Naive thymus-derived CD4-positive, alpha-beta T cell (primary cell): ENCODE data around the gene DHX32. TPM values are rescaled to one million over a fixed set of nuclear protein-coding genes. Genes with fewer than 3 reads are reported as not detected.
"Not testable (repeated sequence)": the region's sequence is repeated elsewhere in the genome, so short reads cannot be mapped to it uniquely, and the experiment has no call there.

Experiments
- ATAC-seq: fragments of 150-1000 bp; cut with Tn5 transposase; 2 replicates; pipeline ENCODE4 v1.10.0; 2021; ENCODE audit warnings: mild to moderate bottlenecking, moderate library complexity
- CTCF ChIA-PET: fragments of 350-600 bp; sonication (Branson Sonifier 250); formaldehyde crosslinking; loops from one replicate; lab custom pipeline; 2021; ENCODE audit warnings: antibody characterized with exemption; lab: Charles Lee
- POLR2A ChIA-PET: fragments of 350-600 bp; sonication (Branson Sonifier 250); formaldehyde crosslinking; loops from one replicate; lab custom pipeline; 2021; ENCODE audit warnings: antibody characterized with exemption, inconsistent platforms; lab: Charles Lee
- DNase-seq, 9 donors: peaks; one replicate each; pipeline versions ENCODE4 v3.0.0 to v3.0.0-alpha.2; 2020 to 2022; ENCODE audit warnings: mixed read lengths in 1 of 9
- H3K27ac ChIP-seq: one replicate; pipeline ENCODE4 v1.7.0; 2013; ENCODE audit warnings: mild to moderate bottlenecking, low read depth, low read length, moderate library complexity
- H3K27me3 ChIP-seq, 2 donors: one replicate each; pipeline ENCODE4 v1.7.0; 2013; ENCODE audit warnings: low read length in 2 of 2, mild to moderate bottlenecking in 2 of 2, moderate library complexity in 2 of 2; ENCODE audit not compliant: control insufficient read depth in 2 of 2, insufficient read depth in 2 of 2
- H3K36me3 ChIP-seq, 3 experiments: 1 replicate in 2 of 3; 2 replicates in 1 of 3; pipeline ENCODE4 v1.7.0; 2013; ENCODE audit warnings: low read length in 3 of 3, mild to moderate bottlenecking in 3 of 3, moderate library complexity in 1 of 3; ENCODE audit not compliant: insufficient read depth in 3 of 3, control insufficient read depth in 2 of 3
- H3K4me1 ChIP-seq, 2 donors: one replicate each; pipeline ENCODE4 v1.7.0; 2013; ENCODE audit warnings: low read length in 2 of 2, mild to moderate bottlenecking in 2 of 2, moderate library complexity in 1 of 2; ENCODE audit not compliant: control insufficient read depth in 2 of 2, insufficient read depth in 2 of 2
- H3K4me3 ChIP-seq: 2 replicates; pipeline ENCODE4 v1.7.0; 2013; ENCODE audit warnings: mild to moderate bottlenecking, low read length
- H3K9me3 ChIP-seq, 3 experiments: 1 replicate in 2 of 3; 2 replicates in 1 of 3; pipeline ENCODE4 v1.7.0; 2013; ENCODE audit warnings: low read length in 3 of 3; ENCODE audit not compliant: control insufficient read depth in 2 of 3
- H3K27ac Mint-ChIP-seq, 9 donors: one replicate each; pipeline ENCODE4 v1.8.0; 2020 to 2022; ENCODE audit warnings: mixed read lengths in 9 of 9, mild to moderate bottlenecking in 8 of 9, moderate library complexity in 5 of 9, inconsistent platforms in 2 of 9
- H3K27me3 Mint-ChIP-seq, 5 donors: one replicate each; pipeline ENCODE4 v1.8.0; 2021 to 2022; ENCODE audit warnings: mixed read lengths in 5 of 5, mild to moderate bottlenecking in 1 of 5
- H3K36me3 Mint-ChIP-seq, 5 donors: one replicate each; pipeline ENCODE4 v1.8.0; 2020 to 2022; ENCODE audit warnings: mixed read lengths in 5 of 5, mild to moderate bottlenecking in 3 of 5, inconsistent platforms in 1 of 5
- H3K4me1 Mint-ChIP-seq, 7 donors: one replicate each; pipeline ENCODE4 v1.8.0; 2020 to 2022; ENCODE audit warnings: mixed read lengths in 7 of 7, mild to moderate bottlenecking in 3 of 7, inconsistent platforms in 1 of 7
- H3K4me3 Mint-ChIP-seq, 10 donors: one replicate each; pipeline ENCODE4 v1.8.0; 2020 to 2022; ENCODE audit warnings: mild to moderate bottlenecking in 10 of 10, mixed read lengths in 10 of 10, moderate library complexity in 6 of 10, inconsistent platforms in 2 of 10
- H3K9me3 Mint-ChIP-seq, 11 donors: one replicate each; pipeline ENCODE4 v1.8.0; 2020 to 2022; ENCODE audit warnings: mixed read lengths in 11 of 11, mild to moderate bottlenecking in 4 of 11, inconsistent platforms in 1 of 11, moderate library complexity in 1 of 11
- intact Hi-C, 2 donors: fragments of 100-400 bp; cut with micrococcal nuclease; formaldehyde crosslinking; loops; one replicate each; pipeline ENCODE4 v1.15.1; 2023
- polyA plus RNA-seq, 2 donors: library from polyadenylated mRNA; unstranded; fragments of 300-500 nt; fragmentation: Illumina TruSeq; gene quantifications; one replicate each; pipeline ENCODE4 v1.2.3, GENCODE V29; 2021
- total RNA-seq, 6 experiments: library from RNA in 5 of 6; stranded (reverse) in 5 of 6; gene quantifications; 1 replicate in 5 of 6; 2 replicates in 1 of 6; pipeline ENCODE4 v1.2.3 and lab custom pipeline; 2021 to 2026

DHX32 gene
- total and polyA plus RNA-seq, 7 experiments from 2014 or later: 9.3 to 13.5 (median 11.3) TPM

- H3K27me3 ChIP-seq, H3K9me3 Mint-ChIP-seq, CTCF ChIA-PET, H3K9me3 ChIP-seq, POLR2A ChIA-PET, H3K4me1 ChIP-seq, H3K36me3 ChIP-seq, H3K36me3 Mint-ChIP-seq: not testable (repeated sequence)
- ATAC-seq (peak; percentile 86), DNase-seq (peak; percentile 59 to 85 (median 79))
- H3K4me3 Mint-ChIP-seq: peak within 1 kb of the TSS; percentile 91 to 97 (median 92)
- peaks cover 0 to 30% (median 4%) of the 10 kb centered on the region in 5 donors for H3K27me3 Mint-ChIP-seq
- intact Hi-C loops: loop anchor here (1.0 kb wide), 2 partner anchors 73 to 177 kb away; partner anchors contain the start of genes BCCIP (in 2 of the 2), EDRF1 (in 2 of the 2) and UROS (in 2 of the 2)
- H3K4me3 ChIP-seq: peak within 1 kb of the TSS; percentile 59
- H3K4me1 Mint-ChIP-seq: peaks cover 11 to 27% (median 20%) of the 10 kb centered on the region in 7 donors
- peak within 1 kb of the TSS; percentile 35 for H3K27ac ChIP-seq
- H3K27ac Mint-ChIP-seq: peak within 1 kb of the TSS; percentile 73 to 93 (median 90)
Observed at GRCh38 chr10:125896088-125896934, 15.2 kb upstream of the DHX32 start, which contains the start of gene FANK1. FANK1 (plus strand) TSS chr10:125896564; CDS start chr10:125896643, 79 bp downstream.

GRCh38 chr10:125895130-125896087 is 14.3 kb upstream of the DHX32 start:
- DNase-seq (peak; percentile 13 to 53 (median 39)), ATAC-seq (peak; percentile 68)
- H3K9me3 ChIP-seq, H3K36me3 ChIP-seq, H3K27me3 ChIP-seq, CTCF ChIA-PET, H3K9me3 Mint-ChIP-seq, H3K4me1 ChIP-seq, H3K36me3 Mint-ChIP-seq, POLR2A ChIA-PET: not testable (repeated sequence)
- peak overlapping the region; percentile 29 for H3K27ac ChIP-seq
- H3K4me3 ChIP-seq: peak overlapping the region; percentile 55
- peak overlapping the region; percentile 73 to 93 (median 90) for H3K27ac Mint-ChIP-seq
- H3K27me3 Mint-ChIP-seq: peaks cover 0 to 30% (median 4%) of the 10 kb centered on the region in 5 donors
- intact Hi-C loops: loop anchor here (1.0 kb wide), 2 partner anchors 72 to 176 kb away; partner anchors contain the start of genes BCCIP (in 2 of the 2), EDRF1 (in 2 of the 2) and UROS (in 2 of the 2)
- peak overlapping the region; percentile 81 to 97 (median 92) for H3K4me3 Mint-ChIP-seq
- H3K4me1 Mint-ChIP-seq: peaks cover 11 to 27% (median 20%) of the 10 kb centered on the region in 7 donors

GRCh38 chr10:125894176-125894575 is 13.1 kb upstream of the DHX32 start:
- ATAC-seq, DNase-seq, H3K27me3 ChIP-seq, H3K27ac Mint-ChIP-seq, H3K4me1 ChIP-seq, H3K4me3 ChIP-seq, CTCF ChIA-PET, H3K36me3 Mint-ChIP-seq, POLR2A ChIA-PET, H3K36me3 ChIP-seq, H3K9me3 Mint-ChIP-seq, H3K27ac ChIP-seq, intact Hi-C loops, H3K9me3 ChIP-seq: not testable (repeated sequence)
- H3K4me1 Mint-ChIP-seq: peaks cover 11 to 27% (median 21%) of the 10 kb centered on the region in 7 donors
- H3K27me3 Mint-ChIP-seq: peaks cover 0 to 30% (median 4%) of the 10 kb centered on the region in 5 donors
- peak overlapping the region in 5 of 10 donors; percentile 3 to 81 (median 9) for H3K4me3 Mint-ChIP-seq

GRCh38 chr10:125892402-125892801 is 11.3 kb upstream of the DHX32 start:
- H3K36me3 ChIP-seq, H3K4me3 ChIP-seq, H3K9me3 Mint-ChIP-seq, H3K4me1 ChIP-seq, CTCF ChIA-PET, H3K4me3 Mint-ChIP-seq, H3K27ac Mint-ChIP-seq, H3K27ac ChIP-seq, intact Hi-C loops, H3K36me3 Mint-ChIP-seq, H3K27me3 ChIP-seq, H3K9me3 ChIP-seq, POLR2A ChIA-PET, DNase-seq, ATAC-seq: not testable (repeated sequence)
- Mint-ChIP-seq H3K4me1 (peaks cover 9 to 27% (median 21%) of the 10 kb centered on the region in 7 donors), H3K27me3 (peaks cover 0 to 22% (median 0%) of the 10 kb centered on the region in 5 donors)

GRCh38 chr10:125889441-125889840 is 8.3 kb upstream of the DHX32 start:
- DNase-seq, H3K27ac Mint-ChIP-seq, H3K4me3 Mint-ChIP-seq, H3K4me1 ChIP-seq, CTCF ChIA-PET, H3K27me3 Mint-ChIP-seq, H3K36me3 Mint-ChIP-seq, H3K4me3 ChIP-seq, H3K36me3 ChIP-seq, H3K9me3 Mint-ChIP-seq, H3K27me3 ChIP-seq, H3K9me3 ChIP-seq, H3K27ac ChIP-seq, POLR2A ChIA-PET, ATAC-seq, intact Hi-C loops, H3K4me1 Mint-ChIP-seq: not testable (repeated sequence)

- H3K4me3 ChIP-seq: no peak overlapping the region
- Mint-ChIP-seq H3K27ac (no peak overlapping the region), H3K36me3 (peaks cover 0 to 11% (median 2%) of the 10 kb centered on the region in 5 donors), H3K27me3 (no peaks in the 10 kb centered on the region), H3K9me3 (peaks cover 0 to 4% (median 0%) of the 10 kb centered on the region in 11 donors), H3K4me3 (no peak overlapping the region), H3K4me1 (peaks cover 0 to 3% (median 0%) of the 10 kb centered on the region in 7 donors)
- DNase-seq (no peak), ATAC-seq (no peak)
- no peak overlapping the region for H3K27ac ChIP-seq
- H3K27me3 ChIP-seq: no peaks in the 10 kb centered on the region
- ChIA-PET POLR2A (no interaction called here), CTCF (no interaction called here)
- no peaks in the 10 kb centered on the region for H3K36me3 ChIP-seq
- intact Hi-C loops: no loop called here
- H3K4me1 ChIP-seq: no peaks in the 10 kb centered on the region
- no peaks in the 10 kb centered on the region for H3K9me3 ChIP-seq
Observed at GRCh38 chr10:125886914-125887512, 5.9 kb upstream of the DHX32 start.
